ENCODE data around the gene ARHGAP10. TPM values are rescaled to one million over a fixed set of nuclear protein-coding genes. Genes with fewer than 3 reads are reported as not detected.

ARHGAP10 gene
- total RNA-seq, 1 experiment from 2014 or later, result 9.7 TPM

DNA sequence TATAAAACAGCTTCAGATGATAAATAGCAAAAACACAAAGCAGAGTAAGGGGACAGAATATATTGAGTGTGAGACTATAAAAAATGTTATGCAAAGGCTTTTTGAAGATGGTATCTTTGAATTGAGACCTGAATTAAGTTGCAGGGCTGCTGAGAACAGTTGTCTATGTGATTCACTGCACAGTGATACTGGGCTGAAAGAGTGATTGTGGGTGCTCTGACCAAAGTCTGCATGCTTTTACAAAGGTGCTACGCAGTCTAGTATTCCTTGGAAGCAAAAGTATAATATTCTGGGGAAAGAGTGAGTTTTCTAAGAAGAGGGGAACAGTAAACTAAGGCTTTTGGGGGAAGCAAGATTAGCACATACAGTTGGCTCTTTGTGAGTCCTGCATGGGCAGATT lies 234.0 kb downstream of the ARHGAP10 start:
- Histone ChIP-seq H3K36me3 (replicated peaks; ENCODE audit: control insufficient read depth, insufficient read depth, low read length) (no peaks in the 10 kb centered on the region), H3K27me3 (ENCODE audit: control insufficient read depth, insufficient read depth, low read length) (no peaks in the 10 kb centered on the region), H3K4me3 (ENCODE audit: insufficient read depth, low read depth, low read length) (no peak overlapping the region)
- no peak for DNase-seq

DNA sequence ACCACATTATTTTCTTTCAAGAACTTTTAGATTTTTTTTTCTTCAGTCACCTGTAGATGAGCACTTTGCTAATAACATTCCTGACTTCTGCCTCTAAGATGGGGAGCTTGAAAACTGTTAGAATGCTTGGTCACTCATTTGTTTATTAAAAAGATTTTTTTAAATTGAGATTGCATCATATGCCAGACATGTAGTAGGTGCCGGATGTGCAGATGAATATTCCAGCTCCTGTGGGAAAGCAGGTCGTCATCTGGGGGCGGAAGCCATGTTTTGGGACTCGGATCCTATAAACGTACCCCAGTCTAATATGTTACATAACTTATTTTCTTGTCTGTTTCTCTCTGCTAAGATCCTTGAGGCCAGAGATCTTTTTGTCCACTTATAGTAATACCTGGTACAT lies 236.8 kb downstream of the ARHGAP10 start:
- H3K4me3 ChIP-seq (ENCODE audit: insufficient read depth, low read depth, low read length), result no peak overlapping the region
- no peaks in the 10 kb centered on the region for H3K36me3 ChIP-seq (replicated peaks; ENCODE audit: control insufficient read depth, insufficient read depth, low read length)
- H3K27me3 ChIP-seq (ENCODE audit: control insufficient read depth, insufficient read depth, low read length), result no peaks in the 10 kb centered on the region
- DNase-seq, result no peak

DNA sequence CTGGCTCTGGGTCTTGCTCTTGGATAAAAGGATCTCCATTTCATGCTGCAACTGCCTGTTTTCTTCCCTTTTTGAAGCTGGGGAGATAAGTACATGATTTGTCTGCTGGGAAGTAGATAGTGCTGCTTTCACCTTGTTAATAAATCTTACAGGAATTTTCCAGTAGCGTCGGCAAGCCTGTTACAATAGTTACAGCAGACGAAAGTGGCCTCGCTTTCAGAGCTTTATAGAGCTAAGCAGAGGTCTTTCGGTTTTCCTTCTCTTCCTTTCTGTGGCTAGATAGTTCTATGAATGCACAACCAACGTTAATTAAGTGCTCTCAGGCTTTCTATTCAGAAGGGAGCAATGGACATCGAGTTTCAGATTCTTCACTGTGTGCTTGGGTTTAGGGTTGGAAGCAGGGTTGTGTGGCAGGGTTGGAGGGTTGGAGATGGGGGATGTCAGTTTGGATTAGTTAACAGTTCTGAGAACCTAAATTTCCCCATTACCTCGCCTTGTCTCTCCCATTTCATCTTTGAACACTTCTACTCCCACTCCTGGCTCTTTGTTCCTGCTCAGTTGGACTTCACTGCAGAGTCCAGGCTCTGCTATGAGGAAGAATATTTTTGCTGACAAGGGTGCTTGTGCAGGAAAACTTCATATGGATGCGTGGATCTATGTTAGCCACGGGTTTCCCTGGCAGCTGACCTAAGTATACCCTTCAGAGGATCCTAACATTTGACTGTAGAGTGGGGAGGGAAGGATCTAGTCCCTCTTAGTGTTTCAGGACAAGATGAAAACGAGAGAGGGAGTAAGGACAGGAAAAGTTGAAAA lies 237.9 kb downstream of the ARHGAP10 start:
- H3K36me3 ChIP-seq (replicated peaks; ENCODE audit: control insufficient read depth, insufficient read depth, low read length), result no peaks in the 10 kb centered on the region
- H3K27me3 ChIP-seq (ENCODE audit: control insufficient read depth, insufficient read depth, low read length), result no peaks in the 10 kb centered on the region
- no peak for DNase-seq
- H3K4me3 ChIP-seq (ENCODE audit: insufficient read depth, low read depth, low read length), result no peak overlapping the region

DNA sequence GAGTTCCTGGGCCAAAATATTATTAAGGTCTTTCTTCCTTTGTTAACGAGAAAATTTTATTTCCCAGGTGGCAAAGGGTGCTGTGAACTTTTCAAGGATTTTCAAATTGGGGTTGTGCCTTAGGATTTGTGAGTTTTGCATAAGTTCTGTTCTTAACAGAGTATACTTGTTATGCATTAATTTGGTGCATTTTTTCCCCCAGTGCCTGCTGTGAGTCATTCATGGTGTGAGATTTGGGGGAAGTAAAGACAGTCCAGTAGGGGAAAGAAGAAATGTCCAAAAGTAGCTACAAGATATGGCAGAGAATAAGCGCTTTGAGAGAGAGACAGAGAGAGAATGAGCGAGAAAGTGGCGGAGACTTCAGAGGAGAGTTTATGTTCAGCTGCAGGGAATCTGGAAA lies 239.2 kb downstream of the ARHGAP10 start:
- Histone ChIP-seq H3K27me3 (ENCODE audit: control insufficient read depth, insufficient read depth, low read length) (no peaks in the 10 kb centered on the region), H3K36me3 (replicated peaks; ENCODE audit: control insufficient read depth, insufficient read depth, low read length) (no peaks in the 10 kb centered on the region), H3K4me3 (ENCODE audit: insufficient read depth, low read depth, low read length) (no peak overlapping the region)
- DNase-seq, result no peak

DNA sequence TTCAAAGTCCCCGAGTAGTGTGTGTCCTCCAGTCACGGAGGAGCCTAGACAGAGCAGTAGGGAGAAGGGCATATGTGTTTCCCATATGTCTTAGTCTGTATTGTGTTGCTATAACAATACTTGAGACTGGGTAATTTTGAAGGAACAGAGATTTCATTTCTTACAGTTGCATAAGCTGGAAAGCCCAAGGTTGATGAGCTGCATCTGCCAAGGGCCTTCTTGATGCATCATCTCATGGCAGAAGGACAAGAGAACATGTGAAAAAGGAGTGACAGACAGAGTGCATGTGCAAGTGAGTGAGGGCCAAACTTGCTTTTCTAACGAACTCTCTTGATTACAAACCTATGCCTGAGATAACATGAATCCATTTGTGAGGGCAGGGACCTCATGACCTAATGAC lies 243.4 kb downstream of the ARHGAP10 start:
- Histone ChIP-seq H3K4me3 (ENCODE audit: insufficient read depth, low read depth, low read length) (no peak overlapping the region), H3K36me3 (replicated peaks; ENCODE audit: control insufficient read depth, insufficient read depth, low read length) (no peaks in the 10 kb centered on the region), H3K27me3 (ENCODE audit: control insufficient read depth, insufficient read depth, low read length) (no peaks in the 10 kb centered on the region)
- no peak for DNase-seq

DNA sequence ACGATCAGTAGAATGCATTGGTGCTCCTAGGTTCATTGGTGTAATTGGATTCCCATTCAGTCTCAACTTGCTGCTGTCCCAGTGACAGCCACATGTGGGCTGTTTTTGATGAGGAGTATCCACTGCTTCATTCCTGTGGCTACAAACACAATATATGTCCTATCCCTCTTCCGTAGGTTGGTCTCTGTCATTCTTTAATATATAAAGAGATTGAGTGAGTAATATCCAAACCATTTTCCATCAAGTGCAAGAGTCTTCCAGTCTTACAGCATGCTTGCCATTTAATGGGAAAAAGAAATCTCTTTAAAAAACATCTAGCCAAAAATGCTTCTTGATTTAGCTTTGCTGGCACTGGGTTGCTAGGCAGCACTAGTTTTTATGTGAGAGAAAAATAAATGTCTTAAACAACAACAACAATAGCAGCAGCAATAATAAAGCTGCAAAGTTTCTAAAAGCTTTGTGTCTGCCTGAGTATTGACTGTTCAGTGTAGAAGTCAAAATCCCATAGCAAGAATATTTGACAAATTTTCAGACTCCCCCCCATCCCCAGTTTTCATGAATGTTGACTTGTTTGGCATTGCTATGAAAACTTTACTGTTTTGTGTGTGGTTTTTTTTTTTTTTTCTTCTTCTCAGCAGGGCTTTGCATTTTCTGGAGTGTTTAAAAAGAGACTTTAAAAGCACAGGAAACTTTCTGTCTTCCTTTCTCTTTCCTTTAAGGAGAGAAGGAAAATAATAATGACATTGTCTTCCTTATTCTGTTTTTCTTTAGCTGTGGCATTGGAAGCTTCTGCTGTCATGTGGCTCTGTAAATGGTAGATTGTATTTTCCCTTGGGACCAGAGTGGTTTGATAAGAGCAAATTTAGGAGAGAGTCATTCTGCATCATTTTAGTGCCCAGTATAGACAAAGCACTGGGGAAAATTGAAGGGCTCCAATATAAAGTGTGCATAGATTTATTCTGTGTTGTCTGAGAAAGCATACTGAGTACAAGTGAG lies 244.3 kb downstream of the ARHGAP10 start:
- no peak for DNase-seq
- Histone ChIP-seq H3K4me3 (ENCODE audit: insufficient read depth, low read depth, low read length) (no peak overlapping the region), H3K27me3 (ENCODE audit: control insufficient read depth, insufficient read depth, low read length) (no peaks in the 10 kb centered on the region), H3K36me3 (replicated peaks; ENCODE audit: control insufficient read depth, insufficient read depth, low read length) (no peaks in the 10 kb centered on the region)

DNA sequence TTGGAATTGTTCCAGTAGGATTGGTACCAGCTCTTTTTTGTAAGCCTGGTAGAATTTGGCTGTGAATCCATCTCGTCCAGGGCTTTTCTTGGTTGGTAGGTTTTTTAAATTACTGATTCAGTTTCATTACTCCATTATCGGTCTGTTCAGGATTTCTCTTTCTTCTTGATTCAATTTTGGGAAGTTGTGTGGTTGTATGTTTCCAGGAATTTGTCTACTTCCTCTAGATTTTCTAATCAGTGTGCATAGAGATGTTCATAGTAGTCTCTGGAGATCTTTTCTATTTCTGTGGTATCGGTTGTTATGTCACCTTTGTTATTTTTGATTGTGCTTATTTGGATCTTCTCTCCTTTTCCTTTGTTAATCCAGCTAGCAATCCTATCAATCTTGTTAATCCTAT lies 248.7 kb downstream of the ARHGAP10 start:
- H3K4me3 ChIP-seq (ENCODE audit: insufficient read depth, low read depth, low read length), result no peak overlapping the region
- DNase-seq, result no peak
- H3K36me3 ChIP-seq (replicated peaks; ENCODE audit: control insufficient read depth, insufficient read depth, low read length), result no peaks in the 10 kb centered on the region
- H3K27me3 ChIP-seq (ENCODE audit: control insufficient read depth, insufficient read depth, low read length), result no peaks in the 10 kb centered on the region

DNA sequence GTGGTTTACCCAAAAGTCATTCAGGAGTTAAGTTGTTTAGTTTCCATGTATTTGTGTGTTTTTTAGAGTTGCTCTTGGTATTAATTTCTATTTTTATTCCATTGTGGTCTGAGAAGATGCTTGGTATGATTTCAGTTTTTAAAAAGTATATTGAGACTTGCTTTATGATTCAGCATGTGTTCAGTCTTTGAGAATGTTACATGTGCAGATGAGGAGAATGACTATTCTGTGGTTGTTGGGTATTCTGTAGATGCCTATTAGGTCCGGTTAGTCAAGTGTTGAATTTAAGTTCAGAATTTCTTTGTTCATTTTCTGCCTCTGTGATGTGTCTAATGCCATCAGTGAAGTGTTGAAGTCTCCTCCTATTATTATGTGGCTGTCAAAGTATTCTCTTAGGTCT lies 249.4 kb downstream of the ARHGAP10 start:
- Histone ChIP-seq H3K27me3 (ENCODE audit: control insufficient read depth, insufficient read depth, low read length) (no peaks in the 10 kb centered on the region), H3K4me3 (ENCODE audit: insufficient read depth, low read depth, low read length) (no peak overlapping the region), H3K36me3 (replicated peaks; ENCODE audit: control insufficient read depth, insufficient read depth, low read length) (no peaks in the 10 kb centered on the region)
- no peak for DNase-seq

DNA sequence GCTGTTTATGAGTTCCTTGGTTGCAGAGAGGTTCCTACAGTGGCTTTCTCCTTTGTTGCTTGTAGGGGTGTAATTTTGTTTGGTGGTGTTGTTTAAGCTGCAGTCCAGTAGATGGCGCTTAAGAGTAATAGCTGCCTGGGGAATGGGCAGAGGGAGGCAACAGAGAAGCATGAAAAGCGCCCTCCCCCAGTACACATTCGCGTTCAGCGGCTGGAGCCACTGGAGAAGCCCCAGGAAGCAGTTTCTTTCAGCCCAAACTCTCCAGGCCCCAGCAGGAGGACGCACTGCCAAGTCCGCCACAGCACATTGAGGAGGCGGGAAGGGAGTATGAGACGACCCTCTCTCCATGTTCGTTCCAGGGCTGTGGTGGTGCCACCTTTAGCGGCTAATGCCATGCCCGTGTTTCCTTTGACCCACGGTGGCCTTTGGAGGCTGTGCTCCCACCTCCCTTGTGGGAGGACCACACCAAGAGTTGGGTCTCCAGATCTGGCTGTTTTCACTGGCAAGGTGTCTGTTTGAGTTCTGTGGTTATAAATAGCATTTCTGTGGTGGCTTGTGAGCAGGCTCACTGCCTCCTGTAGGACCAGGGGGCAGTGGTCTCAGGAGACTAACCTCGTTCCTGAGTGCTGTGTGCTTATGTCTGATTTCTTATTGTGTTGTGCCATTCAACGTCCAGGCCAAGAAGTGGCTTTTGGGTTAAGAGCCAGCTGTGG lies 252.3 kb downstream of the ARHGAP10 start:
- Histone ChIP-seq H3K4me3 (ENCODE audit: insufficient read depth, low read depth, low read length) (no peak overlapping the region), H3K36me3 (replicated peaks; ENCODE audit: control insufficient read depth, insufficient read depth, low read length) (no peaks in the 10 kb centered on the region), H3K27me3 (ENCODE audit: control insufficient read depth, insufficient read depth, low read length) (no peaks in the 10 kb centered on the region; the same call in 1 of the 2 replicates)
- peak; percentile 77 for DNase-seq

DNA sequence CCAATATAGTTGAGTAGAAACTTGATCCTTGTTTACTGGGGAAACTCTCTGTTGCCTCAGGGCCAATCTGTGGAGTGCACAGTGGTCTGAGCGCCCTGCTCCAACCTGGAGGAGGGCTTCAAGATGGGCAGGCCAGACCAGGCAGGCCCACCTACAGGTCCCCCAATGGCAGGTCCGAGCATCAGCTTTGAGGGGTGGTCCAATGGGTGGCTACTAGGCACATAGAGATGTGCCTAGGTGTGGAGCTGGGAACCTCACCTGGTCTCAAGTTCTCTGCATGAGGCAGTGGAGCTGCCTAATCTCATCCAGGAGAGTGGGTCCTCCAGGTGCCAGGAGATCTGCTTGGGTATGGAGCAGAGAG lies 252.9 kb downstream of the ARHGAP10 start:
- DNase-seq, result no peak
- Histone ChIP-seq H3K4me3 (ENCODE audit: insufficient read depth, low read depth, low read length) (no peak overlapping the region), H3K27me3 (ENCODE audit: control insufficient read depth, insufficient read depth, low read length) (no peaks in the 10 kb centered on the region; the same call in 1 of the 2 replicates), H3K36me3 (replicated peaks; ENCODE audit: control insufficient read depth, insufficient read depth, low read length) (no peaks in the 10 kb centered on the region)

DNA sequence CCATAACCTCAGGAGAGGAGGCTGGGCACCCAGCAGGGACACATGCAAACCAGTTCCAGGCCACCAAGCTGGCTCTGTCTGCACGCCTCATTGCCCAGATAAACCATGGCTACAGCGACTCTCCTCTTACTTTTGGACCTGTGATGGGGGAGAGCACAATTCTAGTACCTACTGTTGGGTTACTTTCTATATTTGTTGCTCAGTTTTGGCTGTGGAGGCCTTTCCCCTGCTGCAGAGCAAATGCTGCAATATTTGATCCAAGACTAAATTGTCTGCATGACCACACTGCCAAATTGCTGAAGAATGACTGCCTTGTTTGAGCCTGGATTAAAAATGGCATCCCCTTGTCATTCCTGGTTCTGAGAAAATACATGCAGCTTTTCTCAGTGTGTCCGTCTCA lies 253.5 kb downstream of the ARHGAP10 start:
- Histone ChIP-seq H3K27me3 (ENCODE audit: control insufficient read depth, insufficient read depth, low read length) (no peaks in the 10 kb centered on the region; the same call in 1 of the 2 replicates), H3K4me3 (ENCODE audit: insufficient read depth, low read depth, low read length) (no peak overlapping the region), H3K36me3 (replicated peaks; ENCODE audit: control insufficient read depth, insufficient read depth, low read length) (no peaks in the 10 kb centered on the region)
- no peak for DNase-seq

DNA sequence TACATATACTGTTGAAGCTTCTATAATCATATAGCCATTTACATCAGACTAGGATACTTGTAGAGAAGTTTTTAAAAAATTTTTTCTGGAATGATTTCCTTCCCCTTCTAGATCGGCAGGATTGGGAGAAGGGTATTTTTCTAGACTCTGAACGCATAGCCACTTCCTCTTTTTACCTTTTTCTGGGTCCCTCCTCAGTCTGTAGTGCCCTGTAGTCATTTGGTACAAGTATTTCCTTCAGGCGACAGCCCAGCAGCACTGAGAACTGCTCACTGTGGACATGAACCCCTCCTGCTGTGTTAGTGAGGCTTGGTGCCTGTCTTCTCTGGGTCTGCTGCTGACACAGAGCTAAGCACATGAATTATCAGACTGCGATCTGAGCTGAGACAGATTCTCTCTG lies 255.4 kb downstream of the ARHGAP10 start:
- Histone ChIP-seq H3K27me3 (ENCODE audit: control insufficient read depth, insufficient read depth, low read length) (no peaks in the 10 kb centered on the region; the same call in 1 of the 2 replicates), H3K4me3 (ENCODE audit: insufficient read depth, low read depth, low read length) (no peak overlapping the region), H3K36me3 (replicated peaks; ENCODE audit: control insufficient read depth, insufficient read depth, low read length) (no peaks in the 10 kb centered on the region)
- no peak for DNase-seq

DNA sequence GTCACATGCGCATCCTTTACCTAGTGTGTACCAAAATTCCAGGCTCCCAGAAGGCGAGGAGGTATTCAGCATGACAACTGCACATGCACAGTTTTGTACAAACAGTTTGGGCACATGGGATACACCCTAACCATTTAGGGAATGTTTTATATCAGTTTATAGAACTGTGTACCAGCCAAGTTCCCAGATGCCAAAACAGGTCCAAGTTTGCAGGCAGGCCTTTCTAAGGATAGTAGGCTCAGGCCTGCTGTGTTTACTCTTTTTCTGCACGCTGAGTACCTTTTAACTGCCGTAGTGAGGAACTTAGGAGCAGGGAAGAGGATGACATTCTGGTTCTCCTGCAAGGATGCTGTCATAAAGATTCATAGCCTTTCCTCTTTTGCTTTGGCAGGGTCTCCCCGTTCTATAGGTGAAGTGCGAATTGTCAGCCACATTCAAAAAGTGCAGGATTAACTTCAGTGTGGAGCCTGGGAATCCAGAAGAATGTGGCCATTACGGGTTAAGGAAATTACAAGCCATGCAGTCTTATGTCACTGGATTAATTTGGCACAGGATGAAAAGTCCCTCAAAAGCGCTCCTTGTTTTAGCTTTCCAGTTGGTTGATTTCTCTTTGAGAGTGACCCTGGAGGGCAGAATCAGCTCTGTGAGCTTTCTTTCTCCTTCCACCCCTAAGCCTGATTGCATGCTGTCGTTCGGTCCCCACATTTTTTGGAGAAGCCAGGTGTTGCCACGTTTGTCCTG lies 259.8 kb downstream of the ARHGAP10 start:
- DNase-seq, result no peak
- Histone ChIP-seq H3K4me3 (ENCODE audit: insufficient read depth, low read depth, low read length) (no peak overlapping the region), H3K27me3 (ENCODE audit: control insufficient read depth, insufficient read depth, low read length) (no peaks in the 10 kb centered on the region; the same call in 1 of the 2 replicates), H3K36me3 (replicated peaks; ENCODE audit: control insufficient read depth, insufficient read depth, low read length) (no peaks in the 10 kb centered on the region)

DNA sequence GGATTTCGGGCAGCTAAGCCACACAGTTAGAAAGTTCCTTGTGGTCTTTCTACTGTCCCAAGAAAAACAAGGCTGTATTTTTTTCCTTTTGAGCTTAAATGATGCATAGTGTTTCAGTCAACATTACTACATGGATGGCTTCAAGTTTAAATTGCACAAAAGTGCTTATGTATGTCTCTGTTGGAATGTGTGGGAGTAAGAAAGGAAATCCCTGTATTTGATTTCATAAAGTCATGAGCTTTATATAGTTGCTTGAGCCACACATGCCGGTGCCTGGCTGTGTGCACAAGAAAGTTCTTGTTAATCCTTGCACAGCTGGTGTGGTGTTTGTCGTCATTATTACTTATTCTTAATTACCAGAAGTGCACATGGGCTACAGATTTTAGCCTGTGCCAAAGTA lies 262.2 kb downstream of the ARHGAP10 start:
- Histone ChIP-seq H3K4me3 (ENCODE audit: insufficient read depth, low read depth, low read length) (no peak overlapping the region), H3K27me3 (ENCODE audit: control insufficient read depth, insufficient read depth, low read length) (no peaks in the 10 kb centered on the region), H3K36me3 (replicated peaks; ENCODE audit: control insufficient read depth, insufficient read depth, low read length) (no peaks in the 10 kb centered on the region)
- no peak for DNase-seq
